Measurements from ENCODE around the gene EFCAB12.

Gene EFCAB12

GRCh38 chr3:129429602-129430001 is 1.2 kb upstream of the EFCAB12 start:
- Mint-ChIP-seq H3K27me3 (ENCODE audit: low read depth, poor library complexity) (peaks cover 10% of the 10 kb centered on the region), H3K9me3 (no peaks in the 10 kb centered on the region), H3K4me3 (no peak overlapping the region), H3K27ac (no peak overlapping the region), H3K36me3 (ENCODE audit: low read depth) (peaks cover 32% of the 10 kb centered on the region), H3K4me1 (peaks cover 59% of the 10 kb centered on the region)
- TF ChIP-seq CTCF (IDR thresholded peaks at IDR 0.05) = no peak
- DNase-seq = no peak

- Mint-ChIP-seq H3K9me3 (no peaks in the 10 kb centered on the region), H3K27me3 (ENCODE audit: low read depth, poor library complexity) (peaks cover 10% of the 10 kb centered on the region), H3K4me1 (peaks cover 59% of the 10 kb centered on the region), H3K27ac (no peak overlapping the region), H3K36me3 (ENCODE audit: low read depth) (peaks cover 28% of the 10 kb centered on the region), H3K4me3 (peak overlapping the region; percentile 86)
- DNase-seq = no peak
- TF ChIP-seq CTCF (IDR thresholded peaks at IDR 0.05) = no peak
Measured at GRCh38 chr3:129429080-129429451, 630 bp upstream of the EFCAB12 start.

- no peak for DNase-seq
- peaks cover 10% of the 10 kb centered on the region for H3K27me3 Mint-ChIP-seq (ENCODE audit: low read depth, poor library complexity)
- peaks cover 18% of the 10 kb centered on the region for H3K36me3 Mint-ChIP-seq (ENCODE audit: low read depth)
Measured at GRCh38 chr3:129428007-129428375, 445 bp downstream of the EFCAB12 start.

GRCh38 chr3:129425619-129426018 is 2.8 kb downstream of the EFCAB12 start:
- Mint-ChIP-seq H3K27me3 (ENCODE audit: low read depth, poor library complexity) (peaks cover 13% of the 10 kb centered on the region), H3K4me3 (no peak overlapping the region), H3K9me3 (no peaks in the 10 kb centered on the region), H3K36me3 (ENCODE audit: low read depth) (peaks cover 7% of the 10 kb centered on the region), H3K4me1 (peaks cover 41% of the 10 kb centered on the region), H3K27ac (no peak overlapping the region)
- no peak for TF ChIP-seq CTCF (IDR thresholded peaks at IDR 0.05)
- DNase-seq = no peak

More at GRCh38 chr3:129428007-129428375, 445 bp downstream of the EFCAB12 start:
- peaks cover 55% of the 10 kb centered on the region for H3K4me1 Mint-ChIP-seq
- H3K9me3 Mint-ChIP-seq = no peaks in the 10 kb centered on the region
- H3K27ac Mint-ChIP-seq = peak overlapping the region; percentile 47
- TF ChIP-seq CTCF (IDR thresholded peaks at IDR 0.05) = no peak
- H3K4me3 Mint-ChIP-seq = peak overlapping the region; percentile 86

- Mint-ChIP-seq H3K27me3 (ENCODE audit: low read depth, poor library complexity) (peaks cover 13% of the 10 kb centered on the region), H3K9me3 (no peaks in the 10 kb centered on the region), H3K36me3 (ENCODE audit: low read depth) (peaks cover 4% of the 10 kb centered on the region), H3K4me3 (no peak overlapping the region), H3K4me1 (peaks cover 41% of the 10 kb centered on the region), H3K27ac (no peak overlapping the region)
- no peak for TF ChIP-seq CTCF (IDR thresholded peaks at IDR 0.05)
- no peak for DNase-seq
Measured at GRCh38 chr3:129425213-129425612, 3.2 kb downstream of the EFCAB12 start.

- no peak overlapping the region for H3K4me3 Mint-ChIP-seq
- no peak for DNase-seq
- H3K4me1 Mint-ChIP-seq = peaks cover 40% of the 10 kb centered on the region
- H3K27me3 Mint-ChIP-seq (ENCODE audit: low read depth, poor library complexity) = peaks cover 13% of the 10 kb centered on the region
- no peak for TF ChIP-seq CTCF (IDR thresholded peaks at IDR 0.05)
- H3K27ac Mint-ChIP-seq = peak overlapping the region; percentile 14
- no peaks in the 10 kb centered on the region for H3K9me3 Mint-ChIP-seq
- peaks cover 4% of the 10 kb centered on the region for H3K36me3 Mint-ChIP-seq (ENCODE audit: low read depth)
Measured at GRCh38 chr3:129424185-129424841, 4.1 kb downstream of the EFCAB12 start.

Measured in nephron progenitor cell (in vitro differentiated cells).